ENCODE measurements around the gene CRIP1.

GRCh38 chr14:105440554-105440900 is 46.2 kb upstream of the CRIP1 start:
- TF ChIP-seq EZH2 (IDR thresholded peaks at IDR 0.05; ENCODE audit: borderline replicate concordance, low read depth, low read length, severe bottlenecking) (no peak), POLR2A (IDR thresholded peaks at IDR 0.05; ENCODE audit: low read depth, low read length) (no peak), CTCF (IDR thresholded peaks at IDR 0.05; ENCODE audit: extremely low read depth in 1 of 2, insufficient read depth in 1 of 2, low read depth in 1 of 2, low read length in 2 of 2) (no peak), MAX (IDR thresholded peaks at IDR 0.05; ENCODE audit: insufficient read depth, insufficient read length) (no peak)

All from endothelial cell of umbilical vein (primary cell).